ENCODE results near the gene CCDC122.

GRCh38 chr13:43799191-43799590, 80.3 kb downstream of the CCDC122 start:
- TF ChIP-seq POLR2A (IDR thresholded peaks at IDR 0.05) (no peak), CTCF (IDR thresholded peaks at IDR 0.05 in 4 of 5, conservative IDR thresholded peaks at IDR 0.05 in 1 of 5) (no peak)

Measured in gastrocnemius medialis (tissue), 4 donors.